BJ (cell line): ENCODE results near the gene NLK. TPM values are rescaled to one million over a fixed set of nuclear protein-coding genes. Genes with fewer than 3 reads are reported as not detected.

Experiments
- CTCF ChIA-PET: fragments of 350-600 bp; formaldehyde crosslinking; extraction: SDS; loops from one replicate; lab custom pipeline; 2021; ENCODE audit warnings: antibody characterized with exemption, inconsistent platforms; lab: Yijun Ruan, JAX
- POLR2A ChIA-PET: fragments of 300-600 bp; sonication (Branson Sonifier 250); formaldehyde crosslinking; extraction: SDS; loops from one replicate; lab custom pipeline; 2021; ENCODE audit warnings: antibody characterized with exemption; lab: Charles Lee
- DNase-seq: peaks from one replicate; pipeline ENCODE4 v3.0.0-alpha.2; 2011; ENCODE audit warnings: low read depth
- H3K27me3 ChIP-seq: 2 replicates; pipeline ENCODE4 v1.6.0; 2011; ENCODE audit warnings: low read length; ENCODE audit not compliant: control insufficient read depth, insufficient read depth
- H3K36me3 ChIP-seq: 2 replicates; pipeline ENCODE4 v1.5.1; 2011; ENCODE audit warnings: low read length; ENCODE audit not compliant: control insufficient read depth, insufficient read depth
- H3K4me3 ChIP-seq: 2 replicates; pipeline ENCODE4 v1.5.1; 2011; ENCODE audit warnings: low read depth, mild to moderate bottlenecking, control low read depth, low read length
- polyA plus RNA-seq: library from polyadenylated mRNA; depleted of rRNA; stranded (reverse); fragments of >200 nt; gene quantifications from 2 replicates; pipeline ENCODE4 v1.2.3, GENCODE V29; 2011
- TF ChIP-seq, protein P1 (sequence below): IDR thresholded peaks from 2 replicates; pipeline ENCODE4 v1.5.1; 2011; ENCODE audit warnings: low read depth, mild to moderate bottlenecking, control low read depth, inconsistent platforms, low read length, moderate library complexity; ENCODE audit not compliant: insufficient read depth

Gene NLK
- polyA plus RNA-seq, 1 experiment, result 16.5 TPM

DNA sequence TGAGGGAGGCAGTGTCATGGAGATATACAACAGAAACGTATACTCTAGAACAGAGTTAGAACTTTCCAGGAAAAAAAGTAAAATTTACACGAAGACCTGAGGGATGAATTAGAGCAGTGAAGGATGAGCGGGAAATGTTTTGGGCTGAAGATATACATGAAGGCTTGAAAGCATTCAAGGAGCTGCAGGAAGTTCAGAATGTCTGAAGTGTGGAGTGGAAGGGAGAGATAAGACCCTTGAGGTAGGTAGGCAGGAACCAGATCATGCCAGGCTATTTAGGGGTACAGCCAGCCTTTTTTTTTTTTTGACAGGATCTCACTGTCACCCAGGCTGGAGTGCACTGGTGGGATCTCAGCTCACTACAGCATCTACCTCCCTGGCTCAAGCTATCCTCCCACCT, 3.2 kb upstream of the NLK start:
- ChIA-PET CTCF (interaction anchor here (1.7 kb wide), 1 partner anchor 72 kb away, joined by 4 read pairs; no protein-coding TSS in a partner anchor), POLR2A (interaction anchor here (0.6 kb wide), 1 partner anchor 154 kb away, joined by 3 read pairs; no protein-coding TSS in a partner anchor)
- H3K27me3 ChIP-seq, result no peaks in the 10 kb centered on the region
- TF ChIP-seq, protein P1, sequence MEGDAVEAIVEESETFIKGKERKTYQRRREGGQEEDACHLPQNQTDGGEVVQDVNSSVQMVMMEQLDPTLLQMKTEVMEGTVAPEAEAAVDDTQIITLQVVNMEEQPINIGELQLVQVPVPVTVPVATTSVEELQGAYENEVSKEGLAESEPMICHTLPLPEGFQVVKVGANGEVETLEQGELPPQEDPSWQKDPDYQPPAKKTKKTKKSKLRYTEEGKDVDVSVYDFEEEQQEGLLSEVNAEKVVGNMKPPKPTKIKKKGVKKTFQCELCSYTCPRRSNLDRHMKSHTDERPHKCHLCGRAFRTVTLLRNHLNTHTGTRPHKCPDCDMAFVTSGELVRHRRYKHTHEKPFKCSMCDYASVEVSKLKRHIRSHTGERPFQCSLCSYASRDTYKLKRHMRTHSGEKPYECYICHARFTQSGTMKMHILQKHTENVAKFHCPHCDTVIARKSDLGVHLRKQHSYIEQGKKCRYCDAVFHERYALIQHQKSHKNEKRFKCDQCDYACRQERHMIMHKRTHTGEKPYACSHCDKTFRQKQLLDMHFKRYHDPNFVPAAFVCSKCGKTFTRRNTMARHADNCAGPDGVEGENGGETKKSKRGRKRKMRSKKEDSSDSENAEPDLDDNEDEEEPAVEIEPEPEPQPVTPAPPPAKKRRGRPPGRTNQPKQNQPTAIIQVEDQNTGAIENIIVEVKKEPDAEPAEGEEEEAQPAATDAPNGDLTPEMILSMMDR, result no peak
- no peak for DNase-seq
- no peaks in the 10 kb centered on the region for H3K36me3 ChIP-seq
- H3K4me3 ChIP-seq, result no peak overlapping the region

DNA sequence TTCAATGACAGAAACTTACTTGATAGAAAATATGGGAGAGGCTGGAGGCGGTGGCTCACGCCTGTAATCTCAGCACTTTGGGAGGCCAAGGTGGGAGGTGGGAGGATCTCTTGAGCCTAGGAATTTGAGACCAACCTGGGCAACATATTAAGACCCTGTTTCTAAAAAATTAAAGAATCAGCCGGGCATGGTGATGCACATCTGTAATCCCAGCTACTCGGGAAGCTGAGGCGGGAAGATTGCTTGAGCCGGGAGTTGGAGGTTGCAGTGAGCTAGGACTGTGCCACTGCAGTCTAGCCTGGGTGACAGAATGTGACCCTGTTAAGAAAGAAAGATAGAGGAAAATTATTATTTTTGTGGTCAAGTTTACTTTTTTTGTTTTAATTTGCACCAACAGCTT, 2.1 kb upstream of the NLK start:
- no peaks in the 10 kb centered on the region for H3K27me3 ChIP-seq
- POLR2A ChIA-PET, result interaction anchor here (0.6 to 1.1 kb wide), 2 partner anchors 155 to 573 kb away, joined by 3 read pairs; no protein-coding TSS in a partner anchor
- TF ChIP-seq, protein P1, result no peak
- no peaks in the 10 kb centered on the region for H3K36me3 ChIP-seq
- DNase-seq, result no peak
- CTCF ChIA-PET, result interaction anchor here (1.2 to 1.8 kb wide), 3 partner anchors 17 to 208 kb away, joined by 3 to 6 read pairs (median 4); no protein-coding TSS in a partner anchor
- peak overlapping the region; percentile 34; the same call in 1 of the 2 replicates for H3K4me3 ChIP-seq

DNA sequence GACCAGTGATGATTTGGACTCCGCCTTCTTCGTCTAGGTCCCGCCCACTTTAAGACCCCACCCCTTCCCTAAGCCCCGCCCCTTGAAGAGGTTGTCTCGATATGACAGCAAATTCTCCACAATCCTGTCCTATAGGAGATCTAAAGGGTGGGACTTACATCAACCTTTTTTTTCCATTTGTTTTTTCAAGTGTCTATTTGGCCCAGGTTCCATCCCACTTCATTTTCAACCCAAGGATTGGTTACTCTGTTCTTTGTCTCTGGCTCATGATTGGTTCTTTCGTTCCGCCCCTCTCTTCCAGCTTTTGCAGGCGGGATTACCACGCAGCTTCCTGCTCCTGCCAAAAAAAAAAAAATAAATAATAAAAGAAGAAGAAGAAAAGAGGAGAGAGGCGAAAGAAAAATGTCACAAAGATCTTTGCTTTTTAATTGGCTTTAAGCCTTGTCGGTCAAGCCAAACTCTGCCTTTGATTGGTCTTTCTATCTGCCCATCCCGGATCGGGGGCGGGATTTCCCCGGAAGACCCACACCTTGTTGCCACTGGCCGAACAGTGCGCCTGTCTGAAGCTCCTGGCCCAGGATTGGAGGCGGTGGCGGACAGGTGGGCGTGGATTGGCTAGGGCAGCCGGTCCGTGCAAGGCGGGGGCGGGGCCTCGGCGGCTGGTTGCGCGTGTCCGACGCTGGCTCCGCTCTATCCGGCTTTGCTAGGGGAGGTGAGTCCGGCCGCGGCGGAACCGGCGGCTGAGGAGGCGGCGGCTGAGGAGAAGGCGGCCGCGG, 1.2 kb upstream of the NLK start:
- POLR2A ChIA-PET, result interaction anchor here (0.6 to 1.1 kb wide), 6 partner anchors 12 to 269 kb away, joined by 3 to 12 read pairs (median 4); no protein-coding TSS in a partner anchor
- TF ChIP-seq, protein P1, result no peak
- CTCF ChIA-PET, result interaction anchor here (1.2 to 1.8 kb wide), 3 partner anchors 17 to 207 kb away, joined by 3 to 6 read pairs (median 4); no protein-coding TSS in a partner anchor
- Histone ChIP-seq H3K27me3 (no peaks in the 10 kb centered on the region), H3K4me3 (peak overlapping the region; percentile 75), H3K36me3 (no peaks in the 10 kb centered on the region)
- peak; percentile 99 for DNase-seq

DNA sequence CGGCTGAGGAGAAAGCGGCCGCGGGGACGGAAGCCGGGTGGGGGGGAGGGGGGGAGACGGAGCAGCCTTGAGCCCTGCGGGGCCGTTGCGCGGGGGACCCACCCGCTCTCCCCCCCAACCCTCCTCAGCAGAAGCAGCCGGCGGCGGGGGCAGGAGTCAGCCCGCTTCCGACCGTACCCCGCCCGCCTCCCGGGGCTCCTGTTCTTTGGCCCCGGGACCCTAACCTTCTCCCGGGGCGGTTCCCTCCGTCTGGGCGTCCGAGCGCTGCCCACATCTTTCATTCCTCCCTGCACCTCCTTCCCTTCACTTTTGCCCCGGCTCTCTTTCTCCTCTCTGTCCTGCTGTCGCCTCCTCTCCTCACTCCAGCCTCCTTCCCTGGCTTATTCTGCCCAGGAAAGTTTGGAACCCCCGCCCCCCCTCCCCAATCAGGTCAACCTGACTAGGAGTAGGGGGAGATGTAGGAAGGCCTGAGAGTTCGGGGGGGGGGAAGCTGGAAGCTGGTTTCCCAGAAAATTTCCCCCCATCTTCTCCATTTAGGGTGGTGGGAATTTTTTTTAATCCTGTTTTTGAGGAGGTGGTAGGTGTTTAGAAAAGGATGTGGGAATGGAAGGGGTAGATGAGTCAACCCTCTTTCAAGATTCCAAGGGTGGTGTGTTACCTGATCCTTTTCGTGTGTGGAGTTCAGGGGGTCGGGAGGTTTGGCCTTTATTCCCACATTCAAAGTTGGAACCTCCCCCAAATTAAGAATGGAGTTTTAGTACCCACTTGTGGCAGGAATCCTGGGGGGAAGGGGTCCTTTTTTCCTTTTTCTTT, 427 bp upstream of the NLK start:
- Histone ChIP-seq H3K36me3 (no peaks in the 10 kb centered on the region), H3K4me3 (peak overlapping the region; percentile 75), H3K27me3 (no peaks in the 10 kb centered on the region)
- TF ChIP-seq, protein P1, result no peak
- no peak for DNase-seq
- ChIA-PET CTCF (interaction anchor here (1.4 to 1.8 kb wide), 2 partner anchors 16 to 148 kb away, joined by 4 to 6 read pairs; no protein-coding TSS in a partner anchor), POLR2A (interaction anchor here (1.0 kb wide), 1 partner anchor 14 kb away, joined by 12 read pairs; no protein-coding TSS in a partner anchor)
